AG04450 (cell line): ENCODE results near the gene SAV1. TPM values are rescaled to one million over a fixed set of nuclear protein-coding genes. Genes with fewer than 3 reads are reported as not detected.

Source experiments
- CTCF ChIA-PET: fragments of 300-600, 350-600 bp; formaldehyde crosslinking; extraction: SDS; loops from one replicate; lab custom pipeline; 2022; ENCODE audit warnings: antibody characterized with exemption, inconsistent platforms; lab: Charles Lee
- POLR2A ChIA-PET: fragments of 350-600 bp; formaldehyde crosslinking; extraction: SDS; loops from one replicate; lab custom pipeline; 2021; ENCODE audit warnings: antibody characterized with exemption, inconsistent platforms; lab: Yijun Ruan, JAX
- DNase-seq: peaks from one replicate; pipeline ENCODE4 v3.0.0-alpha.2; 2011; ENCODE audit warnings: low read depth, low spot score
- H3K27ac ChIP-seq: one replicate; pipeline ENCODE4 v1.5.1; 2012; ENCODE audit warnings: low read depth, low read length, control low read depth
- H3K27me3 ChIP-seq: one replicate; pipeline ENCODE4 v1.6.0; 2012; ENCODE audit warnings: low read length; ENCODE audit not compliant: control insufficient read depth, insufficient read depth
- H3K4me3 ChIP-seq: 2 replicates; pipeline ENCODE4 v1.5.1; 2011; ENCODE audit warnings: mild to moderate bottlenecking, low read depth, low read length, control low read depth
- H3K9me3 ChIP-seq: 2 replicates; pipeline ENCODE4 v1.5.1; 2012; ENCODE audit warnings: low read length; ENCODE audit not compliant: control insufficient read depth, insufficient read depth
- CTCF ChIP-seq: IDR thresholded peaks from 2 replicates; pipeline ENCODE4 v1.5.1; 2011; ENCODE audit warnings: low read depth, low read length, control low read depth, inconsistent platforms
- polyA minus RNA-seq: library from RNA; depleted of rRNA, polyadenylated mRNA; stranded (reverse); fragments of >200 nt; gene quantifications from 2 replicates; pipeline ENCODE4 v1.2.3, GENCODE V29; 2011; rRNA and poly(A)+ RNA removed
- polyA plus RNA-seq: library from polyadenylated mRNA; depleted of rRNA; stranded (reverse); fragments of >200 nt; gene quantifications from 2 replicates; pipeline ENCODE4 v1.2.3, GENCODE V29; 2011; rRNA removed

SAV1 gene
- polyA plus RNA-seq (27.6 and 33.8 TPM in 2 replicates), polyA minus RNA-seq (14.3 and 21.4 TPM in 2 replicates)

GRCh38 chr14:50667996-50668825 is at the start of gene SAV1:
Gene SAV1, minus strand, starts transcription at chr14:50668306. Its CDS starts 339 bp downstream, at chr14:50667967.
- TF ChIP-seq CTCF: no peak
- H3K27ac ChIP-seq: peak within 1 kb of the TSS; percentile 73
- ChIA-PET POLR2A (interaction anchor here (0.6 to 1.4 kb wide), 17 partner anchors 9 to 347 kb away, joined by 3 to 15 read pairs (median 5); partner anchors contain the start of gene PYGL), CTCF (interaction anchor here (1.0 kb wide), 1 partner anchor 55 kb away, joined by 3 read pairs; no protein-coding TSS in a partner anchor)
- H3K9me3 ChIP-seq: no peaks in the 10 kb centered on the region
- peak; percentile 75 for DNase-seq
- no peaks in the 10 kb centered on the region for H3K27me3 ChIP-seq
- H3K4me3 ChIP-seq: peak within 1 kb of the TSS; percentile 79

GRCh38 chr14:50717811-50718210 is 49.7 kb upstream of the SAV1 start:
- Histone ChIP-seq H3K4me3 (no peak overlapping the region), H3K27ac (no peak overlapping the region), H3K27me3 (no peaks in the 10 kb centered on the region), H3K9me3 (no peaks in the 10 kb centered on the region)
- no peak for TF ChIP-seq CTCF
- ChIA-PET POLR2A (no interaction called here), CTCF (no interaction called here)
- DNase-seq: no peak

- Histone ChIP-seq H3K4me3 (no peak overlapping the region), H3K9me3 (no peaks in the 10 kb centered on the region), H3K27me3 (no peaks in the 10 kb centered on the region), H3K27ac (no peak overlapping the region)
- ChIA-PET POLR2A (interaction anchor here (1.0 to 1.8 kb wide), 2 partner anchors 46 to 397 kb away, joined by 3 to 6 read pairs; partner anchors contain the start of gene SAV1), CTCF (interaction anchor here (0.6 to 2.0 kb wide), 39 partner anchors 8 to 176 kb away, joined by 3 to 42 read pairs (median 4); no protein-coding TSS in a partner anchor)
- no peak for DNase-seq
- TF ChIP-seq CTCF: peak; percentile 71
Measured at GRCh38 chr14:50714450-50715073, 46.5 kb upstream of the SAV1 start.

- no peak for DNase-seq
- POLR2A ChIA-PET: no interaction called here
- Histone ChIP-seq H3K27me3 (no peaks in the 10 kb centered on the region), H3K4me3 (no peak overlapping the region), H3K9me3 (no peaks in the 10 kb centered on the region), H3K27ac (no peak overlapping the region)
- CTCF ChIA-PET: interaction anchor here (0.6 to 1.2 kb wide), 3 partner anchors 66 to 149 kb away, joined by 3 read pairs; no protein-coding TSS in a partner anchor
- TF ChIP-seq CTCF: no peak
Measured at GRCh38 chr14:50711043-50711442, 42.9 kb upstream of the SAV1 start.
